ENCODE results near the gene LRRC1.

Gene LRRC1

DNA sequence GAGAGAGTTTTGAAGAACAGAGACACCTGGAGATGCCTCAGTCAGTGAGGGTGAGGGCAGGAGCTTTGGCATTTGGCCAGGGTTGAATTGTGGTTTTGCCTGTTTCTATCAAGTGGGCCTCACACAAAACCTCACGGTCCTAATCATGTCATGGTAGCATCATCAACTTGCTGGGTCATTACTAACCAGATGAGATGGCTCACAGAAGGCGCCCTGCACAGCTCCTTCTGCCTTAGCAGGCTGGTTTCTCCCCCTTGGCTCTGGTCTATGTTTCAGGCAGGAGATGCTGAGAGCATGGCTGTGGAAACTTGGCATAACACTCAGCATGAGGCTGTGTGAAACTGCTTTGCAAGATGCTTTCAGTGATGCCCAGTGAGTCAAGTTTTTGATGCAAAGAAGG lies 99.3 kb downstream of the LRRC1 start:
- ChIA-PET CTCF (no interaction called here), POLR2A (no interaction called here)
- no peak for DNase-seq (ENCODE audit: extremely low spot score)
- no peak for TF ChIP-seq CTCF (IDR thresholded peaks at IDR 0.05; ENCODE audit: control extremely low read depth, extremely low read depth, low read depth, missing control alignments)

DNA sequence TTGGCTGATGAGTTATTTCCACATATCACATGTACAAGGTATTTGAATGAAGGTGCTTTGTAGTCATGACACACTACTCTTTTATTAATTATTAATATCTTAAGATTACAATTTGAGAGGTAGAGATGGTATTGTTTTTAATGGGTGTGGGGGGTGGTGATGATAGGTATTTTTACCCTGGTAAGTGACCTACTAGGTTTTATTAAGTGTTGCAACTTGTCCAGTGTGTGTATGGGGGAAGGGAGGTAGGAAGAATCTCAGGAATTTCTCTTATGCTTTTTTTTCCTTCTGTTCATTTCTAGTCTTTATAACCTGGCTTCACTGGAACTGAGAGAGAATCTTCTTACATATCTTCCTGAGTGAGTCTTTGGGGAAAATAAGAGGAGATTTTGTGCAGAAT lies 101.4 kb downstream of the LRRC1 start:
- CTCF ChIA-PET = interaction anchor here (2.0 kb wide), 1 partner anchor 9 kb away, joined by 4 read pairs; no protein-coding TSS in a partner anchor
- POLR2A ChIA-PET = no interaction called here
- no peak for DNase-seq (ENCODE audit: extremely low spot score)
- TF ChIP-seq CTCF (IDR thresholded peaks at IDR 0.05; ENCODE audit: control extremely low read depth, extremely low read depth, low read depth, missing control alignments) = no peak

GRCh38 chr6:53898026-53898795 lies 103.4 kb downstream of the LRRC1 start:
- TF ChIP-seq CTCF (IDR thresholded peaks at IDR 0.05; ENCODE audit: control extremely low read depth, extremely low read depth, low read depth, missing control alignments) = no peak
- ChIA-PET POLR2A (no interaction called here), CTCF (interaction anchor here (2.0 kb wide), 1 partner anchor 11 kb away, joined by 4 read pairs; no protein-coding TSS in a partner anchor)
- no peak for DNase-seq (ENCODE audit: extremely low spot score)

DNA sequence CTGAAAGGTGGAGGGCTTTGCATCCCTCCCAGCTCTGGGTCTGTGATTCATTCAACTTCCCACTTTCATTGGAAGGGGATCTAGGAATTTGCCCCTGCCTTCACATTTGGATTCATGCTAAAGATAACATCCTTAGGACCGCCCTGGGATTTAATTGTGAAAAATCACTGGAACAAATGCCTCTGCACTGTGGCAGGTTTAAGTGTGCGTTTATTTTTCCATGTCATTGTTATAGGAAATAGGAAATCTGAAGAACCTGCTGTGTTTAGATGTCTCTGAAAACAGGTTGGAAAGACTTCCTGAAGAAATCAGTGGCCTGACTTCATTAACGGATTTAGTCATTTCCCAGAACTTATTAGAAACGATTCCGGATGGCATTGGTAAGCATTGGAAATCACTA lies 104.7 kb downstream of the LRRC1 start:
- POLR2A ChIA-PET = no interaction called here
- no peak for DNase-seq (ENCODE audit: extremely low spot score)
- TF ChIP-seq CTCF (IDR thresholded peaks at IDR 0.05; ENCODE audit: control extremely low read depth, extremely low read depth, low read depth, missing control alignments) = no peak
- CTCF ChIA-PET = no interaction called here

- no peak for TF ChIP-seq CTCF (IDR thresholded peaks at IDR 0.05; ENCODE audit: control extremely low read depth, extremely low read depth, low read depth, missing control alignments)
- POLR2A ChIA-PET = no interaction called here
- DNase-seq (ENCODE audit: extremely low spot score) = no peak
- CTCF ChIA-PET = interaction anchor here (1.7 kb wide), 1 partner anchor 10 kb away, joined by 4 read pairs; no protein-coding TSS in a partner anchor
These were observed 108.6 kb downstream of the LRRC1 start for GRCh38 chr6:53903357-53903756.

- POLR2A ChIA-PET = no interaction called here
- CTCF ChIA-PET = no interaction called here
- TF ChIP-seq CTCF (IDR thresholded peaks at IDR 0.05; ENCODE audit: control extremely low read depth, extremely low read depth, low read depth, missing control alignments) = no peak
- DNase-seq (ENCODE audit: extremely low spot score) = no peak
These were observed 111.3 kb downstream of the LRRC1 start for GRCh38 chr6:53906103-53906502.

Data from GM10248 (cell line).